NCI-H226 (cell line): ENCODE results near the gene OR11H7.
"Not testable (repeated sequence)": the region's sequence is repeated elsewhere in the genome, so short reads cannot be mapped to it uniquely, and the experiment has no call there.

Source experiments
- DNase-seq: peaks from one replicate; pipeline ENCODE4 v3.0.0-alpha.2; 2015

OR11H7 gene

DNA sequence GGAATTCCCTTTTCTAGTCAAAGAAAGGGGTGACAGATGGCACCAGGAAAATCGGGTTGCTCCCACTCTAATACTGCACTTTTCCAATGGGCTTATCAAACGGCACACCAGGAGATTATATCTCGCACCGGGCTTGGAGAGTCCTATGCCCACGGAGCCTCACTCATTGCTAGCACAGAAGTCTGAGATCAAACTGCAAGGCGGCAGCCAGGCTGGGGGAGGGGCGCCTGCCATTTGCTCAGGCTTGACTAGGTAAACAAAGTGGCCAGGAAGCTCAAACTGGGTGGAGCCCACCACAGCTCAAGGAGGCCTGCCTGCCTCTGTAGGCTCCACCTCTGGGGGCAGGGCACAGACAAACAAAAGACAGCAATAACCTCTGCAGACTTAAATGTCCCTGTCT is 51.5 kb downstream of the OR11H7 start:
- not testable (repeated sequence) for DNase-seq
